ENCODE results near the gene MRPL1. TPM values are rescaled to one million over a fixed set of nuclear protein-coding genes. Genes with fewer than 3 reads are reported as not detected.
A peak's percentile ranks its signal among the peaks of the same experiment; 100 is the strongest.

MRPL1 gene
- total and polyA plus RNA-seq, 2 of the 13 experiments (the other 11 are each of a cell fraction or from before 2014, with no cell fraction given): 23.3 to 61.5 TPM

DNA sequence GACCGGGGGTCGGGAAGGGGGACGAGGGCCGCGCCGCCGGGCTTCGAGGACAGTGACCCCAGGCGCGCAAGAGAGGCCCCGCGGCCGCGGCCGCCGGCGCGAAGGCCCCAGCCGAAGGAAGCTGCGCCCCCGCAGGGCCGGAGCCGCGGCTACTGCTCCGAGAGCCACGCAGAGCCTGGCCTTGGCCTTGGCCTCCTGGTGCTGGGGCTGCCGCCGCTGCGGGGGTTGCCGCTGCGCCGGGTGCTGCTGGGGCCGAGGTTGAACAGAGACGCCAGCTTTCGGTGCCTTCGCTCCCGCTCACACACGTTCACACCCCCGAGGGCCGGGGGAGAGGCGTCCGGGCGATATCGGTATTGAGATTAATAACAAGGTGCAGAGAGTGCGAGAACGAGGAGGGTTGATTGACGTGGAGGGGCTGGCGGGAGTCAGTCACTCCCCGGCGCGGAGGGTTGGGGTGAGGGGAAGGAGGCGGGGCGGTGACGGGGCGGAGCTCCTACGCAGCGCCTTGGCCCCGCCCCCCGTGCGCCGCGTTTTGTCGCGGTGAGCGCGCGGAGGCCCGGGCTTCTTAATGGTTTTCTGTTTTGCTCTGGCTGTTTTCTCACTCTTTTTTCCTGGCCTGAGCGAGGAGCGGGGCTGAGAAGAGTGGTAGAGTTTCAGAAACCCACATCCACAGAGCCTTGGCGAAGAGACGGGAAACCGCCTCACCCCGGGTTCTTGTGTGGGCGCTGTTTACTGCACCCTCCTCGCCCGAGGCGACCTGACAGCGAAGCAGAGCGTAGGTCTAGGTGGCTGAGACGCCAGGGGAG is 42.6 kb upstream of the MRPL1 start (continued):
- TF ChIP-seq REST (IDR thresholded peaks at IDR 0.05; ENCODE audit: borderline replicate concordance in 1 of 2, low read depth in 1 of 2, low read length in 2 of 2): no peak
- 0 out of 2 replicates have a peak, but pooled peaks have one; percentile 53 for TF ChIP-seq SMAD1 (CRISPR knock-in tag; IDR thresholded peaks at IDR 0.05; ENCODE audit: borderline replicate concordance, low read depth)
- TF ChIP-seq MXI1 (IDR thresholded peaks at IDR 0.05; ENCODE audit: borderline replicate concordance, low read depth, low read length): peak; percentile 29; the same call in 1 of the 3 replicates
- peak; percentile 28 for TF ChIP-seq XRCC5 (optimal IDR thresholded peaks at IDR 0.05; ENCODE audit: low read length)
- peak; percentile 35; the same call in 1 of the 2 replicates for TF ChIP-seq GLI4 (CRISPR knock-in tag; IDR thresholded peaks at IDR 0.05; ENCODE audit: borderline replicate concordance)
- TF ChIP-seq SMARCE1 (IDR thresholded peaks at IDR 0.05; ENCODE audit: borderline replicate concordance): no peak
- no peak for TF ChIP-seq ZSCAN21 (CRISPR knock-in tag; IDR thresholded peaks at IDR 0.05; ENCODE audit: borderline replicate concordance)
- peak; percentile 47; the same call in 1 of the 2 replicates for TF ChIP-seq KLF12 (CRISPR knock-in tag; IDR thresholded peaks at IDR 0.05; ENCODE audit: borderline replicate concordance)
- no peak for TF ChIP-seq ZBTB8A (CRISPR knock-in tag; IDR thresholded peaks at IDR 0.05; ENCODE audit: borderline replicate concordance, low read depth)
- TF ChIP-seq TCF12 (IDR thresholded peaks at IDR 0.05): no peak
- TF ChIP-seq TCF12 (CRISPR knock-in tag; IDR thresholded peaks at IDR 0.05): no peak
- peak; percentile 8 for TF ChIP-seq YY1 (IDR thresholded peaks at IDR 0.05; ENCODE audit: insufficient read depth, insufficient replicate concordance, low read depth, low read length)
- peak; percentile 48; the same call in 1 of the 2 replicates for TF ChIP-seq ZFP82 (CRISPR knock-in tag; IDR thresholded peaks at IDR 0.05; ENCODE audit: borderline replicate concordance)
- TF ChIP-seq ZNF30 (CRISPR knock-in tag; IDR thresholded peaks at IDR 0.05): peak; percentile 54; the same call in 1 of the 2 replicates
- no peak for TF ChIP-seq ZKSCAN1 (IDR thresholded peaks at IDR 0.05; ENCODE audit: low read length)
- peak; percentile 56 for TF ChIP-seq ZNF883 (CRISPR knock-in tag; IDR thresholded peaks at IDR 0.05; ENCODE audit: not compliant biosample characterization)
- no peak for TF ChIP-seq NONO (IDR thresholded peaks at IDR 0.05)
- TF ChIP-seq NONO (CRISPR knock-in tag; conservative IDR thresholded peaks at IDR 0.05): peak; percentile 77
- TF ChIP-seq HOXA3 (CRISPR knock-in tag; IDR thresholded peaks at IDR 0.05): peak; percentile 20; the same call in 1 of the 2 replicates
- peak; percentile 47; the same call in 1 of the 2 replicates for TF ChIP-seq SPEN (CRISPR knock-in tag; IDR thresholded peaks at IDR 0.05; ENCODE audit: low read depth)
- peak; percentile 80 for TF ChIP-seq ZNF687 (CRISPR knock-in tag; IDR thresholded peaks at IDR 0.05)
